Measurements from ENCODE around the gene SCYGR2.

Gene SCYGR2

GRCh38 chr2:227614246-227614645 is 15.6 kb downstream of the SCYGR2 start:
- no peak for DNase-seq

DNA sequence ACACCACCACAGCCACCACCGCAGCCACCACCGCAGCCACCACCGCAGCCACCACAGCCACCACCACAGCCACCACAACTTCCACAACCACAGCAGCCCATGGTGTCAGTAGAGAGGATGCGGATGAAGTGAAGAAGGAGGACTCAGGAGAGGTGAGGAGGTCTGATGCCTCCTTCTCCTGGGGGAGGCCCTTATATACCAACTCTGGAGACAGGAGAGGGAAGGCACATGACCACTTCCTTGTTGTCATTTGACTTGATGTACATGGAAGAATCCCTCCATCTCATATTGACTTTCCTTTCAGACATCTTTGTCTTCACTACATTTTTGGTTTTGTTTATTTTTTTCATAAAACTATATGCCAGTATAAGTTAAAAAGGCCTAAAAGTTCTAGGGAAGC is 16.0 kb downstream of the SCYGR2 start, which contains the start of gene SCYGR3:
TSS of gene SCYGR3 (minus strand) at position 101 of the 400 bp plus-strand sequence. CDS start at position 101, 0 bp downstream.
- DNase-seq: no peak

DNA sequence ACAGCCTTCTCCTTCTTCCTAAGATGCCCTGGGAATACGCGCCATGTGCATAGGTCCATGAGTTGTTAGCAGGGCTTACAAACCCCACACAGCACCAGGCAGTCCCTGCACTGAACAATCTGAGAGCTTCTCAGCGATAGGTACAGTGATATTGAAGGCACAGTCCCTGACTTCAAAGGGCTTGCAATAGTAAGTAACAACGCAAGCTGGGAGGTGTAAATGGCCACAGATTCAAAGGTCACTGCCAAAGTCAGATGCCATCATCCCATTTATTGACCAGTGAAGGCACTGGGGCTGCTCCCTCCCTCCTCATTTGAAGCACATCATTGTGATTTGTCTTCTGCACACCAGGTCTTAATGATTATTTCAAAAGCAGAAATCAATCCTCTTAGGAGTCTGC is 16.5 kb downstream of the SCYGR2 start:
- DNase-seq: no peak

- DNase-seq: no peak
These were observed 17.2 kb downstream of the SCYGR2 start for GRCh38 chr2:227615906-227616305.

DNA sequence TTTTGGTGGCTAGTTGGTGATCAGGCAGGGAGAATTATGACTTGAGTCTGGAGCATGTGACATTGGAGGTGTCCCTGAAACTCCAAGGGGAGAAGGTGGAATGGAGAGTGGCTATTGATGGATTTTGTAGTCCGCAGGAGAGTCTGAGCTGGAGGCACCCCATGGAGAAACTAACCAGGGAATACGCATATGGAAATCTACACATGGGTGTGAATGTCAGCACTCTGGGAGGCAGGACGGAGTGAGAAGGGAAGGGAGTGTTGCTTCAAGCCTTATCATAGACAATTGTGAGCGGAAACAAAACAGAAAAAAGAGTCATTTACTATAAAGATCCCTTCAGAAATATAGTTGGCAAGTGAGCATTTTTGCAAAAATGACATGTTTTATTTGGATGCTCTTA is 17.9 kb downstream of the SCYGR2 start:
- no peak for DNase-seq

DNA sequence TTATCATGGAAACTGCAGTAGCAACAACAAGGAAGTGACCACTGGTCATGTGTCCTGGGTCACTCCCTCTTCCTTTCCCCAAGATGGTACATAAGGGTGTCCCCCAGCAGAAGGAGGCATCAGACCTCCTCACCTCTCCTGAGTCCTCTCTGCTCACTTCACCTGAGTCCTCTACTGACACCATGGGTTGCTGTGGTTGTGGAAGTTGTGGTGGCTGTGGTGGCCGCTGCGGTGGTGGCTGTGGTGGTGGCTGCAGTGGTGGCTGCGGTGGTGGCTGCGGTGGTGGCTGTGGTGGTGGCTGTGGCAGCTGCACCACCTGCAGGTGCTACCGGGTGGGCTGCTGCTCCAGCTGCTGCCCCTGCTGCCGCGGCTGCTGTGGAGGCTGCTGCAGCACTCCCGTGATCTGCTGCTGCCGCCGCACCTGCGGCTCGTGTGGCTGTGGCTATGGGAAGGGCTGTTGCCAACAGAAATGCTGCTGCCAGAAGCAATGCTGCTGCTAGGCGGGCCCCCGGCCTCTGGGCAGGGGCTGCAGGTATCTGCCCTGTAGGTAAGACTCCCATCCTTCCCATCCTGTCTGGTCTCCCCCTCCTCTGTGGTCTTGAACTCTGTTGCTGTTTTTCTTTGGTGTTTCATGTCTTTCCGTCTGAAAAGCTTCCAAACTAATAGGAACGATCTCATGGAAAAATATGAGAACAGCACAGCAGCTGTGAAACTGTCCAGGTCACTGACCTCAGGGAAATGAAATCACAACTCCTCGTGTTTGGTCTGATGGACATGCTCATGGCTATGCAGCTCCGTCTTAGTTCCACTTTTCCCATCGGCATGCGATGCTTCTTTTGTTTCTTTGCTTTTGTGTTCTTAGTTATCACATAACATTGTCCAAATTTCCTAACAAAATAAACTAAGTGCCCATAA is 18.9 kb downstream of the SCYGR2 start, which contains the start of gene SCYGR4:
TSS of gene SCYGR4 (plus strand) at position 183 of the 915 bp plus-strand sequence. CDS start at position 183, 0 bp downstream.
- DNase-seq: no peak

DNA sequence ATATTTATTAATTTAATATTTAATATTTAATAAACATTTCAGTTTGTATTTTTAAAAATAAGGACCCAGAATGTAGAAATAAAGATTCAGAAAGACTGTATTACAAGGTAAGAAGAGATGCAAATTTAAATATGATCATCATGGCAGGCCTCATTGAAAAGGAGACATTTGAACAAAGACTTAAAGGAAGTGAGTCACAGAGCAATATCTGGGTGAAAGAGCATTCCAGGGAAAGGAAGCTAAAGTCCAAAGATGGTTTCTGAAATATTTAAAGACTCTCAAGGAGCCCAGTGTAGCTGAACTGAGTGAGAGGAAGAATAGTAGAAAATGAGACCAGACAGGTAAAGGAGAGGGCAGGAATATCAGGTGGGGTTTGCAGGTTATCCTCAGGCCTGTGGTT is 24.5 kb downstream of the SCYGR2 start:
- DNase-seq: no peak

GRCh38 chr2:227625420-227625819 is 26.7 kb downstream of the SCYGR2 start:
- no peak for DNase-seq

DNA sequence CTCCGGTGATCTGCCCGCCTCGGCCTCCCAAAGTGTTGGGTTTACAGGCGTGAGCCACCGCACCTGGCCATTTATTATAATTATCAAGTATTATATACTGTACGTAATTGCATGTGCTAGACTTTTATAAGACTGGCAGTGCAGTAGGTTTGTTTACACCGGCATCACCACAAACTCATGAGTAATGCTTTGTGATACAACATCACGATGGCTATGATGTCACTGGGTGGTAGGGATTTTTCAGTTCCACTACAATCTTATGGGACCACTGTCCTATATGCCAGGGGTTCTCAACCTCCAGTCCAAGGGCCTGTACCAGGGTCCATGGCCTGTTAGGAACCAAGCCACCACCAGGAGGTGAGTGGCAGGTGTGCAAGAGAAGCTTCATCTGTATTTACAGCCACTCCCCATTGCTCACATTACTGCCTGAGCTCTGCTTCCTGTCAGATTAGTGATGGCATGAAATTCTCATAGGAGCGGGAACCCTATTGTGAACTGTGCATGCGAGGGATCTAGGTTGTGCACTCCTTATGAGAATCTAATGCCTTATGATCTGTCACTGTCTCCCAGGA is 28.0 kb downstream of the SCYGR2 start:
- DNase-seq: no peak

- DNase-seq: no peak
These were observed 29.1 kb downstream of the SCYGR2 start for GRCh38 chr2:227627769-227628168.

- no peak for DNase-seq
These were observed 30.7 kb downstream of the SCYGR2 start for GRCh38 chr2:227629435-227629834.

DNA sequence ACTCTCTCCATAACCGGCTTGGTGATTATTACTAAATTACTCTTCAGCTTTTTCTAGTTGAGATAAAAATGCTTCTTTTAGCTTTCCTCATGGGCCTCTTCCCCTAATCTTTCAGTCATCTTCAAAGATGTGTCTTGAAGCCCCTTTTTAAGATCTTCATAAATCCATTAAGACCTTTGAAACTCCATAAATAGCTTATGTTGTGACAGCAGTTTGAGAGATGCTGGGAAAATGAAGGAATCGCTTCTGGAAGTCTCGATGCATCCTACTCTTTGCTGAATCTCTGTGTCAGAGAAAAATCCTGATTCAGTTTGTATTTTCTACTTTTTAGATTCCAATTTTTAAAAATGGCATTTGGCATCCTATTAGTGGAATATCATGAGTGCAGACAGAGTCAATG is 31.6 kb downstream of the SCYGR2 start:
- DNase-seq: no peak

DNA sequence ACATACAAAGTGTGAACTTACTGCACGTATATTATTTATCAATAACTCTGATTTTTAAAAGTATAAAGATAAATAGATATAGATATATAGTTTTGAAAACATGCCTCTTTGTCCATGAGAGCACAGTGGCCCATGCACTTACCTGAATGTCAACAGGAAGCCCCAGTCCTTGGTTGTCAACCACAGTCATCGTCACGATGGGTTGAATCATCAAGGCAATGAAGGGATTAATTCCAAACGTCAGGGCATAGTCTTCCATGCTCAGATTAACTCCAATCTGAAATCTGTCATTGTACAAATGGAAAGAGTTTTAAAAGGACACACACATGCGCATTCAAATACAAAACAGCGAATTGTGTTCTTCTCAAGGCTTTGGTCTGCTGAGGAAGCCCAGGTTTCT is 34.1 kb downstream of the SCYGR2 start:
- DNase-seq: no peak

DNA sequence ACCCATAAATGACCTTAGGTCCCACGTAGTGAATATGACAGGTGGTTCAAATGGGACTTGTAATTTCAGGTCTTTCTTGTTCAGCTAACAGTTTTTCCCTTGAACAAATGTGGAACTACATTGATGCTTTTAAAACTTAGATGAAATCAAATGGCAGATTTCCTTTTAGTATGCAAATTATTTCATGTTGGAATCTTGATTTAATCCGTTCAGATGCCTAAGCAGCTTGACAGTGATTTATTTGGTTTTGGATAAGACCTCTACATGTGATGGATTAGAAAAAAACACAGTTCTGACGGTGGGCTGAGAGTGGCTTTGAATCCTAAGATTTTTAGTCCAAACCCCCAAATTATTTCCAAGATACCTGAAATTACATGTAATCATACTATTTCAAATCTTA is 35.5 kb downstream of the SCYGR2 start:
- no peak for DNase-seq

DNA sequence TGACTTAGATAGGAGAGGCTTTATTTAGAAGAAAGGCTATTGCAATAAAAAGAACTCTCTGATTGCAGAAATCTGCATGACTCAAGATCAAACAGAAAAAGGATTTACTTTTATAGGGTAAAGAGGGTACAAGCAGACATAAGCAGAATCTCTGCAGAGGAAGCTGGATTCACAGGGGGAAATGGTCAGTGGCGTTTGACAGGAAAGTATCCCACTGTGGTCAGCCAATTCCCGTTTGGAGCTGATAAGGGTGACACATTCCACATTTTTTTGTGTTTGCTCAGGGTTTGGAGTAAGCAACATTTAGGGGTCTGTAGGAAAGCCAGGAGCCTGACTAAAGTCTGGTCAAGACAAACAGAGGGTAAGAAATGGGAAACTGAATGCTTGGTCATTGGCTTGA is 44.0 kb downstream of the SCYGR2 start:
- DNase-seq: no peak

- no peak for DNase-seq
These were observed 45.4 kb downstream of the SCYGR2 start for GRCh38 chr2:227643990-227644551.

All from NCI-H446 (cell line).